ENCODE data around the gene F2. TPM values are rescaled to one million over a fixed set of nuclear protein-coding genes. Genes with fewer than 3 reads are reported as not detected.
"Not testable (repeated sequence)": the region's sequence is repeated elsewhere in the genome, so short reads cannot be mapped to it uniquely, and the experiment has no call there.

The F2 gene
- total RNA-seq, 2 experiments from 2014 or later: not detected

- H3K9me3 Mint-ChIP-seq (ENCODE audit: low read depth): no peaks in the 10 kb centered on the region
- CTCF ChIA-PET: interaction anchor here (0.6 to 1.5 kb wide), 7 partner anchors 10 to 349 kb away, joined by 3 to 6 read pairs (median 3); no protein-coding TSS in a partner anchor
- peak overlapping the region; percentile 96 for H3K27ac Mint-ChIP-seq
- POLR2A ChIA-PET: interaction anchor here (0.6 to 1.3 kb wide), 5 partner anchors 15 to 548 kb away, joined by 3 to 6 read pairs (median 4); partner anchors contain the start of genes ACP2, ATG13, CSTPP1 and HARBI1
- H3K4me1 Mint-ChIP-seq: peaks cover 42% of the 10 kb centered on the region
- peaks cover 25% of the 10 kb centered on the region for H3K36me3 Mint-ChIP-seq (ENCODE audit: low read depth)
- ATAC-seq (no peak), DNase-seq (peak; percentile 20)
- no peaks in the 10 kb centered on the region for H3K27me3 Mint-ChIP-seq
- intact Hi-C loops (cut with DNase I, micrococcal nuclease): loop anchor here (2.0 kb wide), 7 partner anchors 312 to 1346 kb away; partner anchors contain the start of genes ARFGAP2 (in 1 of the 2), CELF1 (in 1 of the 2), KBTBD4 (in 1 of the 2) and MTCH2 (in 1 of the 2)
- H3K4me3 Mint-ChIP-seq: peak overlapping the region; percentile 82
Observed at GRCh38 chr11:46701078-46701654, 17.8 kb upstream of the F2 start.

GRCh38 chr11:46705070-46705688, 13.8 kb upstream of the F2 start:
- peaks cover 21% of the 10 kb centered on the region for H3K4me1 Mint-ChIP-seq
- DNase-seq (no peak), ATAC-seq (no peak)
- ChIA-PET CTCF (interaction anchor here (0.5 to 1.2 kb wide), 2 partner anchors 13 to 108 kb away, joined by 3 to 5 read pairs; no protein-coding TSS in a partner anchor), POLR2A (no interaction called here)
- H3K4me3 Mint-ChIP-seq: no peak overlapping the region
- no peaks in the 10 kb centered on the region for H3K9me3 Mint-ChIP-seq (ENCODE audit: low read depth)
- peaks cover 28% of the 10 kb centered on the region for H3K36me3 Mint-ChIP-seq (ENCODE audit: low read depth)
- no peak overlapping the region for H3K27ac Mint-ChIP-seq
- no peaks in the 10 kb centered on the region for H3K27me3 Mint-ChIP-seq
- intact Hi-C loops (cut with DNase I, micrococcal nuclease): no loop called here

GRCh38 chr11:46706886-46707285, 12.1 kb upstream of the F2 start:
- H3K27ac Mint-ChIP-seq: no peak overlapping the region
- no peak overlapping the region for H3K4me3 Mint-ChIP-seq
- intact Hi-C loops (cut with DNase I, micrococcal nuclease): no loop called here
- H3K27me3 Mint-ChIP-seq: no peaks in the 10 kb centered on the region
- H3K9me3 Mint-ChIP-seq (ENCODE audit: low read depth): no peaks in the 10 kb centered on the region
- ChIA-PET POLR2A (no interaction called here), CTCF (no interaction called here)
- ATAC-seq (no peak), DNase-seq (no peak)
- H3K4me1 Mint-ChIP-seq: peaks cover 16% of the 10 kb centered on the region
- H3K36me3 Mint-ChIP-seq (ENCODE audit: low read depth): peaks cover 27% of the 10 kb centered on the region

- H3K4me3 Mint-ChIP-seq; ATAC-seq; intact Hi-C loops (cut with DNase I, micrococcal nuclease); H3K27me3 Mint-ChIP-seq; H3K4me1 Mint-ChIP-seq; H3K9me3 Mint-ChIP-seq (ENCODE audit: low read depth); H3K36me3 Mint-ChIP-seq (ENCODE audit: low read depth); H3K27ac Mint-ChIP-seq; DNase-seq: not testable (repeated sequence)
- ChIA-PET POLR2A (interaction anchor here (0.6 kb wide), 1 partner anchor 112 kb away, joined by 6 read pairs; no protein-coding TSS in a partner anchor), CTCF (interaction anchor here (0.5 kb wide), 1 partner anchor 837 kb away, joined by 3 read pairs; no protein-coding TSS in a partner anchor)
Observed at GRCh38 chr11:46709351-46709750, 9.7 kb upstream of the F2 start.

- Mint-ChIP-seq H3K4me3 (no peak overlapping the region), H3K36me3 (ENCODE audit: low read depth) (peaks cover 8% of the 10 kb centered on the region), H3K4me1 (no peaks in the 10 kb centered on the region), H3K27me3 (no peaks in the 10 kb centered on the region), H3K9me3 (ENCODE audit: low read depth) (no peaks in the 10 kb centered on the region), H3K27ac (no peak overlapping the region)
- CTCF ChIA-PET: interaction anchor here (1.0 kb wide), 1 partner anchor 157 kb away, joined by 3 read pairs; no protein-coding TSS in a partner anchor
- no peak for DNase-seq
- no peak for ATAC-seq
- intact Hi-C loops (cut with DNase I, micrococcal nuclease): no loop called here
- POLR2A ChIA-PET: no interaction called here
Observed at GRCh38 chr11:46710821-46711269, 8.2 kb upstream of the F2 start.

GRCh38 chr11:46711303-46711702, 7.7 kb upstream of the F2 start:
- ATAC-seq: no peak
- DNase-seq: no peak
- intact Hi-C loops (cut with DNase I, micrococcal nuclease): no loop called here
- ChIA-PET CTCF (interaction anchor here (1.0 kb wide), 1 partner anchor 157 kb away, joined by 3 read pairs; no protein-coding TSS in a partner anchor), POLR2A (no interaction called here)
- Mint-ChIP-seq H3K36me3 (ENCODE audit: low read depth) (peaks cover 8% of the 10 kb centered on the region), H3K27ac (no peak overlapping the region), H3K4me1 (no peaks in the 10 kb centered on the region), H3K9me3 (ENCODE audit: low read depth) (no peaks in the 10 kb centered on the region), H3K4me3 (no peak overlapping the region), H3K27me3 (no peaks in the 10 kb centered on the region)

GRCh38 chr11:46712874-46713576, 6.0 kb upstream of the F2 start:
- ChIA-PET CTCF (no interaction called here), POLR2A (interaction anchor here (0.6 to 0.8 kb wide), 2 partner anchors 10 to 852 kb away, joined by 3 to 5 read pairs; no protein-coding TSS in a partner anchor)
- Mint-ChIP-seq H3K9me3 (ENCODE audit: low read depth) (no peaks in the 10 kb centered on the region), H3K4me3 (no peak overlapping the region), H3K27me3 (no peaks in the 10 kb centered on the region), H3K36me3 (ENCODE audit: low read depth) (no peaks in the 10 kb centered on the region), H3K27ac (no peak overlapping the region), H3K4me1 (peaks cover under 1% of the 10 kb centered on the region)
- DNase-seq (no peak), ATAC-seq (no peak)
- intact Hi-C loops (cut with DNase I, micrococcal nuclease): no loop called here

GRCh38 chr11:46717825-46718154, 1.2 kb upstream of the F2 start:
- H3K27me3 Mint-ChIP-seq: not testable (repeated sequence)

GRCh38 chr11:46718155-46719019, 626 bp upstream of the F2 start:
- H3K36me3 Mint-ChIP-seq (ENCODE audit: low read depth): no peaks in the 10 kb centered on the region
- peaks cover 5% of the 10 kb centered on the region for H3K4me1 Mint-ChIP-seq
- H3K27ac Mint-ChIP-seq: no peak overlapping the region
- DNase-seq: no peak
- no peak overlapping the region for H3K4me3 Mint-ChIP-seq
- intact Hi-C loops (cut with DNase I, micrococcal nuclease): no loop called here
- peak; percentile 30 for ATAC-seq
- H3K27me3 Mint-ChIP-seq: no peaks in the 10 kb centered on the region
- no peaks in the 10 kb centered on the region for H3K9me3 Mint-ChIP-seq (ENCODE audit: low read depth)
- ChIA-PET CTCF (interaction anchor here (1.1 kb wide), 1 partner anchor 13 kb away, joined by 5 read pairs; no protein-coding TSS in a partner anchor), POLR2A (no interaction called here)

More at GRCh38 chr11:46717825-46718154, 1.2 kb upstream of the F2 start:
- H3K4me3 Mint-ChIP-seq; DNase-seq; ATAC-seq; intact Hi-C loops (cut with DNase I, micrococcal nuclease); H3K36me3 Mint-ChIP-seq (ENCODE audit: low read depth); H3K27ac Mint-ChIP-seq; POLR2A ChIA-PET; H3K4me1 Mint-ChIP-seq; H3K9me3 Mint-ChIP-seq (ENCODE audit: low read depth): not testable (repeated sequence)
- CTCF ChIA-PET: interaction anchor here (1.1 kb wide), 1 partner anchor 12 kb away, joined by 5 read pairs; no protein-coding TSS in a partner anchor

- no peak for ATAC-seq
- ChIA-PET POLR2A (no interaction called here), CTCF (interaction anchor here (0.6 kb wide), 1 partner anchor 424 kb away, joined by 3 read pairs; no protein-coding TSS in a partner anchor)
- Mint-ChIP-seq H3K4me1 (peaks cover 5% of the 10 kb centered on the region), H3K4me3 (no peak overlapping the region), H3K36me3 (ENCODE audit: low read depth) (no peaks in the 10 kb centered on the region), H3K27me3 (no peaks in the 10 kb centered on the region), H3K27ac (no peak overlapping the region), H3K9me3 (ENCODE audit: low read depth) (no peaks in the 10 kb centered on the region)
- intact Hi-C loops (cut with DNase I, micrococcal nuclease): no loop called here
- no peak for DNase-seq
Observed at GRCh38 chr11:46719543-46720218, 668 bp downstream of the F2 start.
